ENCODE measurements around the gene MS4A10. TPM values are rescaled to one million over a fixed set of nuclear protein-coding genes. Genes with fewer than 3 reads are reported as not detected.

Gene MS4A10
- total and polyA plus RNA-seq, 7 donors = 0.03 TPM; not detected in 6

GRCh38 chr11:60831501-60832079 is 46.5 kb downstream of the MS4A10 start:
- no peak overlapping the region for H3K4me3 ChIP-seq
- H3K27me3 ChIP-seq (ENCODE audit: insufficient read depth in 3 of 3, low read length in 2 of 3) = no peaks in the 10 kb centered on the region
- 49 to 54% (median 52%) methylated on average over 7 of the region's 7 CpGs for WGBS, 3 donors
- H3K36me3 ChIP-seq (ENCODE audit: insufficient read depth in 1 of 2, low read depth in 1 of 2) = no peaks in the 10 kb centered on the region
- TF ChIP-seq CTCF (IDR thresholded peaks at IDR 0.05) = no peak
- no peak overlapping the region for H3K27ac ChIP-seq
- ATAC-seq = no peak
- H3K9me3 ChIP-seq = no peaks in the 10 kb centered on the region
- H3K4me1 ChIP-seq = peaks cover 7% of the 10 kb centered on the region
- intact Hi-C loops (cut with DNase I) = loop anchor here (1.0 to 10.0 kb wide), 5 partner anchors 57 to 356 kb away; no protein-coding TSS in a partner anchor
- DNase-seq = no peak

- no peaks in the 10 kb centered on the region for H3K27me3 ChIP-seq (ENCODE audit: insufficient read depth in 3 of 3, low read length in 2 of 3)
- no peak overlapping the region for H3K27ac ChIP-seq
- ATAC-seq = no peak
- no peak overlapping the region for H3K4me3 ChIP-seq
- peaks cover 7% of the 10 kb centered on the region for H3K4me1 ChIP-seq
- no peaks in the 10 kb centered on the region for H3K9me3 ChIP-seq
- no peaks in the 10 kb centered on the region for H3K36me3 ChIP-seq (ENCODE audit: insufficient read depth in 1 of 2, low read depth in 1 of 2)
- no peak for TF ChIP-seq CTCF (IDR thresholded peaks at IDR 0.05)
- intact Hi-C loops (cut with DNase I) = loop anchor here (5.0 to 10.0 kb wide), 3 partner anchors 62 to 352 kb away; no protein-coding TSS in a partner anchor
- WGBS, 3 donors = 50 to 59% (median 50%) methylated on average over 7 of the region's 7 CpGs
- DNase-seq = no peak
These were observed 49.8 kb downstream of the MS4A10 start for GRCh38 chr11:60834742-60835533.

GRCh38 chr11:60835534-60835846 is 50.4 kb downstream of the MS4A10 start:
- DNase-seq (no peak), ATAC-seq (no peak)
- no peaks in the 10 kb centered on the region for H3K27me3 ChIP-seq (ENCODE audit: insufficient read depth in 3 of 3, low read length in 2 of 3)
- intact Hi-C loops (cut with DNase I) = loop anchor here in 1 of 2 donors (10.0 kb wide), 1 partner anchor 299 kb away; no protein-coding TSS in a partner anchor
- no peak overlapping the region for H3K4me3 ChIP-seq
- peaks cover 7% of the 10 kb centered on the region for H3K4me1 ChIP-seq
- H3K36me3 ChIP-seq (ENCODE audit: insufficient read depth in 1 of 2, low read depth in 1 of 2) = no peaks in the 10 kb centered on the region
- TF ChIP-seq CTCF (IDR thresholded peaks at IDR 0.05) = no peak
- 74 to 77% (median 77%) methylated on average over 3 of the region's 3 CpGs for WGBS, 3 donors
- no peak overlapping the region for H3K27ac ChIP-seq
- no peaks in the 10 kb centered on the region for H3K9me3 ChIP-seq

GRCh38 chr11:60836866-60837515 is 51.9 kb downstream of the MS4A10 start:
- Histone ChIP-seq H3K27ac (no peak overlapping the region), H3K4me1 (peaks cover 9% of the 10 kb centered on the region), H3K9me3 (no peaks in the 10 kb centered on the region), H3K36me3 (ENCODE audit: insufficient read depth in 1 of 2, low read depth in 1 of 2) (no peaks in the 10 kb centered on the region), H3K27me3 (ENCODE audit: insufficient read depth in 3 of 3, low read length in 2 of 3) (no peaks in the 10 kb centered on the region), H3K4me3 (no peak overlapping the region)
- TF ChIP-seq CTCF (IDR thresholded peaks at IDR 0.05) = no peak
- DNase-seq (peak in 1 of 2 donors; percentile 15), ATAC-seq (no peak)
- 78 to 84% (median 82%) methylated on average over 9 of the region's 9 CpGs for WGBS, 3 donors
- intact Hi-C loops (cut with DNase I) = loop anchor here in 1 of 2 donors (10.0 kb wide), 1 partner anchor 298 kb away; no protein-coding TSS in a partner anchor

All from psoas muscle (tissue), 8 donors.